ENCODE results near the gene TRAPPC8. TPM values are rescaled to one million over a fixed set of nuclear protein-coding genes. Genes with fewer than 3 reads are reported as not detected.

Gene TRAPPC8
- total RNA-seq, 2 experiments from 2014 or later: 22.8 to 23.4 TPM

GRCh38 chr18:31789409-31789808, 153.5 kb downstream of the TRAPPC8 start:
- no peak overlapping the region for H3K27ac ChIP-seq (ENCODE audit: low read depth, low read length, poor library complexity, severe bottlenecking)
- ChIA-PET POLR2A (no interaction called here), CTCF (ENCODE audit: unreplicated experiment) (interaction anchor here (0.6 kb wide), 1 partner anchor 109 kb away, joined by 3 read pairs; no protein-coding TSS in a partner anchor)
- H3K79me2 ChIP-seq (ENCODE audit: insufficient read depth, low read depth, low read length): no peaks in the 10 kb centered on the region
- no peaks in the 10 kb centered on the region for H4K20me1 ChIP-seq (ENCODE audit: insufficient read depth, low read length)
- H3K4me3 ChIP-seq (ENCODE audit: low read depth, low read length, poor library complexity, severe bottlenecking): no peak overlapping the region
- BruUV-seq (replicated peaks): no TSS peak
- H3K4me2 ChIP-seq (ENCODE audit: low read length): no peak overlapping the region
- H3K4me1 ChIP-seq (ENCODE audit: insufficient read depth, low read length, poor library complexity, severe bottlenecking): no peaks in the 10 kb centered on the region
- intact Hi-C loops (cut with micrococcal nuclease; ENCODE audit: unreplicated experiment): no loop called here
- H3K36me3 ChIP-seq (ENCODE audit: insufficient read depth, low read length): no peaks in the 10 kb centered on the region
- no peaks in the 10 kb centered on the region for H3K9me2 ChIP-seq (ENCODE audit: insufficient read depth, low read length)
- H2AFZ ChIP-seq (ENCODE audit: low read length): no peak overlapping the region
- TF ChIP-seq CTCF (conservative IDR thresholded peaks at IDR 0.05; ENCODE audit: low read length) (no peak), EZH2phosphoT487 (IDR thresholded peaks at IDR 0.05; ENCODE audit: borderline replicate concordance, low read depth, low read length) (no peak)
- no peaks in the 10 kb centered on the region for H3K9me3 ChIP-seq (ENCODE audit: low read length)
- no peak for DNase-seq (ENCODE audit: low spot score)

GRCh38 chr18:31783059-31783458, 159.9 kb downstream of the TRAPPC8 start:
- no peak overlapping the region for H3K4me2 ChIP-seq (ENCODE audit: low read length)
- H4K20me1 ChIP-seq (ENCODE audit: insufficient read depth, low read length): no peaks in the 10 kb centered on the region
- no peak overlapping the region for H3K4me3 ChIP-seq (ENCODE audit: low read depth, low read length, poor library complexity, severe bottlenecking)
- no peak for DNase-seq (ENCODE audit: low spot score)
- no peaks in the 10 kb centered on the region for H3K9me3 ChIP-seq (ENCODE audit: low read length)
- H3K4me1 ChIP-seq (ENCODE audit: insufficient read depth, low read length, poor library complexity, severe bottlenecking): no peaks in the 10 kb centered on the region
- no TSS peak for BruUV-seq (replicated peaks)
- TF ChIP-seq EZH2phosphoT487 (IDR thresholded peaks at IDR 0.05; ENCODE audit: borderline replicate concordance, low read depth, low read length): no peak
- no peaks in the 10 kb centered on the region for H3K79me2 ChIP-seq (ENCODE audit: insufficient read depth, low read depth, low read length)
- H3K9me2 ChIP-seq (ENCODE audit: insufficient read depth, low read length): no peaks in the 10 kb centered on the region
- H2AFZ ChIP-seq (ENCODE audit: low read length): no peak overlapping the region
- no peaks in the 10 kb centered on the region for H3K36me3 ChIP-seq (ENCODE audit: insufficient read depth, low read length)
- ChIA-PET POLR2A (interaction anchor here (0.7 kb wide), 1 partner anchor 204 kb away, joined by 3 read pairs; no protein-coding TSS in a partner anchor), CTCF (ENCODE audit: unreplicated experiment) (no interaction called here)
- intact Hi-C loops (cut with micrococcal nuclease; ENCODE audit: unreplicated experiment): no loop called here
- H3K27ac ChIP-seq (ENCODE audit: low read depth, low read length, poor library complexity, severe bottlenecking): no peak overlapping the region

Small RNAs within 50 kb of the gene (small RNA-seq; reads per million reads assigned to genes)
- gene RNU6-1050P: not detected

Other genes with a start within 250 kb of the TRAPPC8 start
- gene SLC25A52, start 182.2 kb downstream of the TRAPPC8 start, total RNA-seq (2014; rRNA removed; shearing (Covaris generic)): not detected in 2 replicates
- not detected in 2 replicates for gene SLC25A52, start 182.2 kb downstream of the TRAPPC8 start, total RNA-seq (2022)
- gene RNF125, start 75.7 kb upstream of the TRAPPC8 start, total RNA-seq (2014; rRNA removed; shearing (Covaris generic)): 1.2 TPM in 2 replicates
- 2.2 and 3.2 TPM in 2 replicates for gene RNF125, start 75.7 kb upstream of the TRAPPC8 start, total RNA-seq (2022)
- gene RNF138, start 148.7 kb upstream of the TRAPPC8 start, total RNA-seq (2014; rRNA removed; shearing (Covaris generic)): 17.5 and 25.8 TPM in 2 replicates
- 32.7 and 39.1 TPM in 2 replicates for gene RNF138, start 148.7 kb upstream of the TRAPPC8 start, total RNA-seq (2022)
- not detected in 2 replicates for gene MEP1B, start 246.9 kb upstream of the TRAPPC8 start, total RNA-seq (2014; rRNA removed; shearing (Covaris generic))
- not detected in 2 replicates for gene MEP1B, start 246.9 kb upstream of the TRAPPC8 start, total RNA-seq (2022)